HCT116 (cell line): ENCODE measurements around the gene MRPL21. TPM values are rescaled to one million over a fixed set of nuclear protein-coding genes. Genes with fewer than 3 reads are reported as not detected.

ENCODE experiments used
- EGR1 ChIP-seq: IDR thresholded peaks from 2 replicates; pipeline ENCODE4 v1.6.1; 2012; ENCODE audit warnings: low read depth
- EZH2 ChIP-seq: fragments of 200-600 bp; sonication (generic); IDR thresholded peaks from 2 replicates; pipeline ENCODE4 v1.6.1; 2017; ENCODE audit warnings: antibody characterized with exemption, mixed run types
- JUND ChIP-seq: IDR thresholded peaks from 2 replicates; pipeline ENCODE4 v1.6.1; 2012
- RAD21 ChIP-seq: IDR thresholded peaks from 2 replicates; pipeline ENCODE4 v1.6.1; 2012; ENCODE audit warnings: low read depth, mild to moderate bottlenecking
- SP1 ChIP-seq: IDR thresholded peaks from 2 replicates; pipeline ENCODE4 v1.6.1; 2012; ENCODE audit warnings: low read depth
- SRF ChIP-seq: IDR thresholded peaks from 2 replicates; pipeline ENCODE4 v1.6.1; 2012; ENCODE audit warnings: low read depth
- TCF7L2 ChIP-seq: IDR thresholded peaks from 2 replicates; pipeline ENCODE4 v1.7.0; 2011; ENCODE audit warnings: borderline replicate concordance, inconsistent platforms; ENCODE audit not compliant: insufficient read depth, insufficient read length; ENCODE audit errors: extremely low read depth
- YY1 ChIP-seq: IDR thresholded peaks from 2 replicates; pipeline ENCODE4 v1.6.1; 2011; ENCODE audit warnings: low read length, low read depth, moderate library complexity, mild to moderate bottlenecking; ENCODE audit not compliant: insufficient replicate concordance; ENCODE audit errors: extremely low read depth
- total RNA-seq: library from RNA; stranded (reverse); gene quantifications from one replicate; pipeline ENCODE4 v1.2.1, GENCODE V29; 2021; ENCODE audit not compliant: unreplicated experiment
- TF ChIP-seq, protein P1 (sequence below): IDR thresholded peaks from 2 replicates; pipeline ENCODE4 v1.6.1; 2012; ENCODE audit warnings: low read depth
- TF ChIP-seq, protein P2 (sequence below): IDR thresholded peaks from 2 replicates; pipeline ENCODE4 v1.6.1; 2012
- TF ChIP-seq, protein P3 (sequence below): IDR thresholded peaks from 2 replicates; pipeline ENCODE4 v1.6.1; 2012

Gene MRPL21
- total RNA-seq, 1 experiment from 2014 or later, result 90.2 TPM

GRCh38 chr11:68938088-68938487 is 34.5 kb upstream of the MRPL21 start (continued):
- TF ChIP-seq, protein P1, sequence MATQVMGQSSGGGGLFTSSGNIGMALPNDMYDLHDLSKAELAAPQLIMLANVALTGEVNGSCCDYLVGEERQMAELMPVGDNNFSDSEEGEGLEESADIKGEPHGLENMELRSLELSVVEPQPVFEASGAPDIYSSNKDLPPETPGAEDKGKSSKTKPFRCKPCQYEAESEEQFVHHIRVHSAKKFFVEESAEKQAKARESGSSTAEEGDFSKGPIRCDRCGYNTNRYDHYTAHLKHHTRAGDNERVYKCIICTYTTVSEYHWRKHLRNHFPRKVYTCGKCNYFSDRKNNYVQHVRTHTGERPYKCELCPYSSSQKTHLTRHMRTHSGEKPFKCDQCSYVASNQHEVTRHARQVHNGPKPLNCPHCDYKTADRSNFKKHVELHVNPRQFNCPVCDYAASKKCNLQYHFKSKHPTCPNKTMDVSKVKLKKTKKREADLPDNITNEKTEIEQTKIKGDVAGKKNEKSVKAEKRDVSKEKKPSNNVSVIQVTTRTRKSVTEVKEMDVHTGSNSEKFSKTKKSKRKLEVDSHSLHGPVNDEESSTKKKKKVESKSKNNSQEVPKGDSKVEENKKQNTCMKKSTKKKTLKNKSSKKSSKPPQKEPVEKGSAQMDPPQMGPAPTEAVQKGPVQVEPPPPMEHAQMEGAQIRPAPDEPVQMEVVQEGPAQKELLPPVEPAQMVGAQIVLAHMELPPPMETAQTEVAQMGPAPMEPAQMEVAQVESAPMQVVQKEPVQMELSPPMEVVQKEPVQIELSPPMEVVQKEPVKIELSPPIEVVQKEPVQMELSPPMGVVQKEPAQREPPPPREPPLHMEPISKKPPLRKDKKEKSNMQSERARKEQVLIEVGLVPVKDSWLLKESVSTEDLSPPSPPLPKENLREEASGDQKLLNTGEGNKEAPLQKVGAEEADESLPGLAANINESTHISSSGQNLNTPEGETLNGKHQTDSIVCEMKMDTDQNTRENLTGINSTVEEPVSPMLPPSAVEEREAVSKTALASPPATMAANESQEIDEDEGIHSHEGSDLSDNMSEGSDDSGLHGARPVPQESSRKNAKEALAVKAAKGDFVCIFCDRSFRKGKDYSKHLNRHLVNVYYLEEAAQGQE, result no peak
- TF ChIP-seq, protein P2, sequence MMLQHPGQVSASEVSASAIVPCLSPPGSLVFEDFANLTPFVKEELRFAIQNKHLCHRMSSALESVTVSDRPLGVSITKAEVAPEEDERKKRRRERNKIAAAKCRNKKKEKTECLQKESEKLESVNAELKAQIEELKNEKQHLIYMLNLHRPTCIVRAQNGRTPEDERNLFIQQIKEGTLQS, result no peak
- TF ChIP-seq JUND, result no peak
- no peak for TF ChIP-seq SP1
- no peak for TF ChIP-seq SRF
- no peak for TF ChIP-seq YY1
- no peak for TF ChIP-seq RAD21
- no peak for TF ChIP-seq TCF7L2
- TF ChIP-seq, protein P3, sequence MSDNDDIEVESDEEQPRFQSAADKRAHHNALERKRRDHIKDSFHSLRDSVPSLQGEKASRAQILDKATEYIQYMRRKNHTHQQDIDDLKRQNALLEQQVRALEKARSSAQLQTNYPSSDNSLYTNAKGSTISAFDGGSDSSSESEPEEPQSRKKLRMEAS, result no peak
- TF ChIP-seq EGR1, result no peak
- no peak for TF ChIP-seq EZH2
- TF ChIP-seq, all 23 proteins: peak for 0
